ENCODE results near the gene KIF3B. TPM values are rescaled to one million over a fixed set of nuclear protein-coding genes. Genes with fewer than 3 reads are reported as not detected.
A peak's percentile ranks its signal among the peaks of the same experiment; 100 is the strongest.

KIF3B gene
- total and polyA plus RNA-seq, 2 of the 13 experiments (the other 11 are each of a cell fraction or from before 2014, with no cell fraction given), result 23.6 to 28.8 TPM

- TF ChIP-seq ZNF512B (CRISPR knock-in tag; IDR thresholded peaks at IDR 0.05; ENCODE audit: borderline replicate concordance) (no peak), ZNF280B (CRISPR knock-in tag; IDR thresholded peaks at IDR 0.05; ENCODE audit: borderline replicate concordance) (no peak), SP4 (CRISPR knock-in tag; IDR thresholded peaks at IDR 0.05) (peak; percentile 71), ZNF430 (CRISPR knock-in tag; IDR thresholded peaks at IDR 0.05) (peak; percentile 86), UBTF (CRISPR knock-in tag; IDR thresholded peaks at IDR 0.05) (no peak), KLF16 (CRISPR knock-in tag; IDR thresholded peaks at IDR 0.05) (peak in 1 of 2 experiments; percentile 57; a peak in 1 of 4 replicates), NRL (CRISPR knock-in tag; IDR thresholded peaks at IDR 0.05; ENCODE audit: borderline replicate concordance) (no peak), ZNF569 (CRISPR knock-in tag; IDR thresholded peaks at IDR 0.05; ENCODE audit: borderline replicate concordance) (no peak), ZNF740 (CRISPR knock-in tag; IDR thresholded peaks at IDR 0.05) (no peak), HOXD1 (CRISPR knock-in tag; IDR thresholded peaks at IDR 0.05) (peak; percentile 33; the same call in 1 of the 2 replicates), KAT7 (CRISPR knock-in tag; IDR thresholded peaks at IDR 0.05; ENCODE audit: borderline replicate concordance) (peak; percentile 75; the same call in 1 of the 2 replicates), ZZZ3 (CRISPR knock-in tag; IDR thresholded peaks at IDR 0.05; ENCODE audit: borderline replicate concordance) (no peak; the same call in 1 of the 2 replicates)
Measured at GRCh38 chr20:32325706-32326503, 48.5 kb downstream of the KIF3B start (continued).
